ENCODE measurements around the gene CRLF1. TPM values are rescaled to one million over a fixed set of nuclear protein-coding genes. Genes with fewer than 3 reads are reported as not detected.

The CRLF1 gene
- total and polyA plus RNA-seq, 2 experiments from 2014 or later, result 18.1 to 19.7 TPM

- TF ChIP-seq ZNF114 (CRISPR knock-in tag; IDR thresholded peaks at IDR 0.05) (no peak), JUNB (IDR thresholded peaks at IDR 0.05; ENCODE audit: unreplicated experiment) (no peak), REST (IDR thresholded peaks at IDR 0.05; ENCODE audit: unreplicated experiment) (no peak)
Observed at GRCh38 chr19:18616023-18616422, 9.4 kb upstream of the CRLF1 start (continued).

- Histone ChIP-seq H3K4me1 (ENCODE audit: insufficient read depth) (peaks cover 42% of the 10 kb centered on the region), H3K4me2 (peak overlapping the region; percentile 94), H3K27me3 (ENCODE audit: insufficient read depth) (peaks cover 75% of the 10 kb centered on the region), H3K79me2 (replicated peaks; ENCODE audit: insufficient read depth) (no peaks in the 10 kb centered on the region), H3K9me2 (ENCODE audit: insufficient read depth) (0 out of 2 replicates have a peak, but pooled peaks cover 6% of the 10 kb centered on the region), H3F3A (replicated peaks; ENCODE audit: low read depth) (peaks cover 17% of the 10 kb centered on the region; the same call in 1 of the 2 replicates), H2AFZ (no peak overlapping the region), H3K4me3 (peak overlapping the region; percentile 76), H3K36me3 (ENCODE audit: insufficient read depth) (no peaks in the 10 kb centered on the region), H4K20me1 (replicated peaks; ENCODE audit: insufficient read depth) (no peaks in the 10 kb centered on the region), H3K27ac (ENCODE audit: low read depth) (no peak overlapping the region)
- TF ChIP-seq EZH2 (IDR thresholded peaks at IDR 0.05; ENCODE audit: low read depth, unreplicated experiment) (peak; percentile 64), ZNF331 (CRISPR knock-in tag; IDR thresholded peaks at IDR 0.05; ENCODE audit: low read depth) (no peak), NANOG (IDR thresholded peaks at IDR 0.05; ENCODE audit: borderline replicate concordance) (no peak)
- DNase-seq (ENCODE audit: low spot score) (peak; percentile 40), ATAC-seq (peak; percentile 8)
- peaks cover 7% of the 10 kb centered on the region; the same call in 2 of the 3 replicates for H3K9me3 Mint-ChIP-seq
- peaks cover 7% of the 10 kb centered on the region for H3K36me3 Mint-ChIP-seq (ENCODE audit: low read depth)
- H3K4me1 Mint-ChIP-seq, result peaks cover 33% of the 10 kb centered on the region
- H3K4me3 Mint-ChIP-seq, result peak overlapping the region; percentile 73
- no peak overlapping the region for H3K27ac Mint-ChIP-seq
- peaks cover 67% of the 10 kb centered on the region for H3K27me3 Mint-ChIP-seq (ENCODE audit: insufficient read depth, low read depth, poor library complexity)
Observed at GRCh38 chr19:18613589-18614234, 7.1 kb upstream of the CRLF1 start.

- Mint-ChIP-seq H3K27ac (no peak within 1 kb of the TSS), H3K27me3 (ENCODE audit: insufficient read depth, low read depth, poor library complexity) (peaks cover 74% of the 10 kb centered on the region), H3K9me3 (peaks cover 7% of the 10 kb centered on the region; the same call in 2 of the 3 replicates), H3K36me3 (ENCODE audit: low read depth) (peaks cover 7% of the 10 kb centered on the region), H3K4me1 (peaks cover 38% of the 10 kb centered on the region), H3K4me3 (peak within 1 kb of the TSS; percentile 80)
- H3K27ac ChIP-seq (ENCODE audit: low read depth), result no peak within 1 kb of the TSS
- H3K27me3 ChIP-seq (ENCODE audit: insufficient read depth), result peaks cover 82% of the 10 kb centered on the region
- H3K79me2 ChIP-seq (replicated peaks; ENCODE audit: insufficient read depth), result no peaks in the 10 kb centered on the region
- H3K4me3 ChIP-seq, result peak within 1 kb of the TSS; percentile 76
- H3F3A ChIP-seq (replicated peaks; ENCODE audit: low read depth), result peaks cover 24% of the 10 kb centered on the region
- DNase-seq (ENCODE audit: low spot score) (peak; percentile 65), ATAC-seq (peak; percentile 18)
- peak within 1 kb of the TSS; percentile 94 for H3K4me2 ChIP-seq
- TF ChIP-seq POLR2AphosphoS5 (IDR thresholded peaks at IDR 0.05; ENCODE audit: low read depth) (no peak), CREB1 (CRISPR knock-in tag; IDR thresholded peaks at IDR 0.05; ENCODE audit: low read depth) (peak; percentile 76), EZH2 (IDR thresholded peaks at IDR 0.05; ENCODE audit: low read depth, unreplicated experiment) (peak; percentile 71)
- H3K4me1 ChIP-seq (ENCODE audit: insufficient read depth), result peaks cover 49% of the 10 kb centered on the region
- H4K20me1 ChIP-seq (replicated peaks; ENCODE audit: insufficient read depth), result no peaks in the 10 kb centered on the region
- 0 out of 2 replicates have a peak, but pooled peaks cover 6% of the 10 kb centered on the region for H3K9me2 ChIP-seq (ENCODE audit: insufficient read depth)
- peak within 1 kb of the TSS; percentile 72 for H2AFZ ChIP-seq
- no peaks in the 10 kb centered on the region for H3K36me3 ChIP-seq (ENCODE audit: insufficient read depth)
Observed at GRCh38 chr19:18612772-18613588, 6.4 kb upstream of the CRLF1 start, which contains the start of gene TMEM59L. Gene TMEM59L (plus strand): TSS chr19:18612870. CDS start chr19:18612959, 89 bp downstream.
